Spleen (tissue), 11 donors: ENCODE results near the gene SLC7A6. TPM values are rescaled to one million over a fixed set of nuclear protein-coding genes. Genes with fewer than 3 reads are reported as not detected.

Experiments used
- DNase-seq: peaks from one replicate; pipeline ENCODE4 v3.0.0-alpha.2; 2020
- H3K27ac ChIP-seq, 8 donors: fragments of 200-600 bp; sonication (generic) in 7 of 8; 1 replicate in 4 of 8; 2 replicates in 4 of 8; pipeline versions ENCODE4 v1.5.0 to v1.8.0; 2016 to 2021; ENCODE audit warnings: inconsistent platforms in 4 of 8, mild to moderate bottlenecking in 4 of 8, moderate library complexity in 1 of 8
- H3K27me3 ChIP-seq, 7 donors: fragments of 200-600 bp; sonication (generic) in 6 of 7; replicated peaks in 1 of 7; 1 replicate in 4 of 7; 2 replicates in 3 of 7; pipeline versions ENCODE4 v1.5.0 to v1.8.0; 2016 to 2021; ENCODE audit warnings: inconsistent platforms in 3 of 7, mild to moderate bottlenecking in 1 of 7
- H3K36me3 ChIP-seq, 6 donors: fragments of 200-600 bp; sonication (generic) in 5 of 6; 1 replicate in 4 of 6; 2 replicates in 2 of 6; pipeline versions ENCODE4 v1.5.0 to v1.8.0; 2016 to 2021; ENCODE audit warnings: inconsistent platforms in 2 of 6
- H3K4me1 ChIP-seq, 6 donors: fragments of 200-600 bp; sonication (generic) in 5 of 6; 1 replicate in 3 of 6; 2 replicates in 3 of 6; pipeline versions ENCODE4 v1.5.0 to v1.8.0; 2016 to 2021; ENCODE audit warnings: inconsistent platforms in 3 of 6
- H3K4me3 ChIP-seq, 8 donors: fragments of 200-600 bp; sonication (generic) in 7 of 8; 1 replicate in 4 of 8; 2 replicates in 4 of 8; pipeline versions ENCODE4 v1.5.0 to v1.8.0; 2016 to 2021; ENCODE audit warnings: inconsistent platforms in 4 of 8, mild to moderate bottlenecking in 4 of 8, moderate library complexity in 2 of 8
- H3K9me3 ChIP-seq, 8 donors: fragments of 200-600 bp; sonication (generic) in 7 of 8; 1 replicate in 4 of 8; 2 replicates in 4 of 8; pipeline versions ENCODE4 v1.5.0 to v1.8.0; 2016 to 2021; ENCODE audit warnings: inconsistent platforms in 4 of 8
- POLR2A ChIP-seq, 3 donors: fragments of 450-650 bp; IDR thresholded peaks; one replicate each; pipeline ENCODE4 v1.5.1; 2017; ENCODE audit warnings: antibody characterized with exemption in 3 of 3, mild to moderate bottlenecking in 1 of 3
- POLR2AphosphoS5 ChIP-seq, 3 donors: sonication (generic); formaldehyde crosslinking; IDR thresholded peaks; one replicate each; pipeline ENCODE4 v1.5.1; 2017; ENCODE audit warnings: antibody characterized with exemption in 3 of 3
- WGBS, 5 donors: extraction: QIAGEN DNeasy Blood & Tissue Kit in 3 of 5; methylation state at CpG; one replicate each; pipeline versions ENCODE4 v1.1.5 to v1.1.7; 2013 to 2018; 5-methylcytosine and 5-hydroxymethylcytosine counted together
- intact Hi-C: fragments of 100-400 bp; cut with DNase I; formaldehyde crosslinking; loops from one replicate; pipeline ENCODE4 v1.15.0; 2023; ENCODE audit warnings: low total_unique reads
- polyA plus RNA-seq, 3 donors: library from polyadenylated mRNA; stranded (reverse); fragments of 200-250 nt; gene quantifications; one replicate each; pipeline ENCODE4 v1.2.1, GENCODE V29; 2013
- total RNA-seq, 7 donors: library from RNA; depleted of rRNA in 3 of 7; stranded (reverse); fragments of >200 nt in 3 of 7; fragmentation: NEBNext Ultra II Directional in 4 of 7; extraction: Animal tissue kit (Norgen Biotek cat#: 25700) in 4 of 7; gene quantifications; one replicate each; pipeline versions ENCODE4 v1.1.0 to v1.2.1, GENCODE V29; 2016 to 2021
- TF ChIP-seq, protein P1 (sequence below), 11 experiments: fragments of 200-600 bp in 7 of 11; fragments of 450-650 bp in 4 of 11; sonication (generic) in 4 of 11; IDR thresholded peaks in 8 of 11; conservative IDR thresholded peaks in 3 of 11; 1 replicate in 7 of 11; 2 replicates in 4 of 11; pipeline versions ENCODE4 v1.4.0 to v1.8.0; 2016 to 2021; ENCODE audit warnings: antibody characterized with exemption in 11 of 11, inconsistent platforms in 4 of 11, mild to moderate bottlenecking in 1 of 11
- donor health status: healthy with polysubstance abuse.
- donor health status: DM: no; HTN: no; CAD: no; lungs with moderate emphysema.
- donor health status: DM: no; HTN: no; CAD: no.
- donor health status: Bipolar disorder and iron deficiency.
- donor health status: healthy.
- donor health status: DM: no; HTN: no; CAD: no.
- donor health status: DM: yes; HTN: yes; CAD: no.

The SLC7A6 gene
- total and polyA plus RNA-seq, 10 donors: 9.8 to 62.8 (median 46.1) TPM

- no peaks in the 10 kb centered on the region for H3K9me3 ChIP-seq
- peaks cover 0 to 62% (median 22%) of the 10 kb centered on the region in 6 donors for H3K4me1 ChIP-seq
- no peaks in the 10 kb centered on the region for H3K27me3 ChIP-seq
- TF ChIP-seq POLR2AphosphoS5 (IDR thresholded peaks at IDR 0.05) (peak in 1 of 3 donors; percentile 49), POLR2A (IDR thresholded peaks at IDR 0.05) (no peak)
- TF ChIP-seq, protein P1, sequence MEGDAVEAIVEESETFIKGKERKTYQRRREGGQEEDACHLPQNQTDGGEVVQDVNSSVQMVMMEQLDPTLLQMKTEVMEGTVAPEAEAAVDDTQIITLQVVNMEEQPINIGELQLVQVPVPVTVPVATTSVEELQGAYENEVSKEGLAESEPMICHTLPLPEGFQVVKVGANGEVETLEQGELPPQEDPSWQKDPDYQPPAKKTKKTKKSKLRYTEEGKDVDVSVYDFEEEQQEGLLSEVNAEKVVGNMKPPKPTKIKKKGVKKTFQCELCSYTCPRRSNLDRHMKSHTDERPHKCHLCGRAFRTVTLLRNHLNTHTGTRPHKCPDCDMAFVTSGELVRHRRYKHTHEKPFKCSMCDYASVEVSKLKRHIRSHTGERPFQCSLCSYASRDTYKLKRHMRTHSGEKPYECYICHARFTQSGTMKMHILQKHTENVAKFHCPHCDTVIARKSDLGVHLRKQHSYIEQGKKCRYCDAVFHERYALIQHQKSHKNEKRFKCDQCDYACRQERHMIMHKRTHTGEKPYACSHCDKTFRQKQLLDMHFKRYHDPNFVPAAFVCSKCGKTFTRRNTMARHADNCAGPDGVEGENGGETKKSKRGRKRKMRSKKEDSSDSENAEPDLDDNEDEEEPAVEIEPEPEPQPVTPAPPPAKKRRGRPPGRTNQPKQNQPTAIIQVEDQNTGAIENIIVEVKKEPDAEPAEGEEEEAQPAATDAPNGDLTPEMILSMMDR (IDR thresholded peaks at IDR 0.05 in 8 of 11, conservative IDR thresholded peaks at IDR 0.05 in 3 of 11): no peak
- intact Hi-C loops: no loop called here
- H3K36me3 ChIP-seq: peaks cover 0 to 100% (median 86%) of the 10 kb centered on the region in 6 donors
- H3K27ac ChIP-seq: peak overlapping the region in 5 of 8 donors; percentile 4 to 58 (median 21)
- DNase-seq: no peak
- H3K4me3 ChIP-seq: no peak overlapping the region
- 65 to 78% (median 76%) methylated on average over 12 of the region's 12 CpGs for WGBS, 5 donors
Measured at GRCh38 chr16:68296291-68296690, 32.0 kb downstream of the SLC7A6 start.

DNA sequence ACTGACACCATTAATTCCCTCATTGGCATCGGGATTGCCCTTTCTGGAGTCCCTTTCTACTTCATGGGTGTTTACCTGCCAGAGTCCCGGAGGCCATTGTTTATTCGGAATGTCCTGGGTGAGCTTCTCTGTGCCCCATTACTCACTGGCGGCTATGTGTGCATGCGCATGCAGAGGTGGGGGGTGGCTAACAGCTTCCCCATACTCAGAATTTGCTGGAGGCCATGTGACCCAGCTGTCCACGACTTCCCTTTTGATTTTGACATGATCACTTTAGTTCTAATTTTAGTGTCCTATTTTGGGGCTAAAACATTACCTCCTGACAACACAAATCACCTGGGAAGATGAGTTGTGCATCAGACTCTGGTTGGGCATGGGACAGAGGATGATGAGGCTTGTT lies 32.4 kb downstream of the SLC7A6 start:
- H3K4me3 ChIP-seq: no peak overlapping the region
- peaks cover 0 to 100% (median 87%) of the 10 kb centered on the region in 6 donors for H3K36me3 ChIP-seq
- no peak for DNase-seq
- H3K4me1 ChIP-seq: peaks cover 0 to 61% (median 22%) of the 10 kb centered on the region in 6 donors
- peak overlapping the region in 5 of 8 donors; percentile 4 to 58 (median 27) for H3K27ac ChIP-seq
- H3K27me3 ChIP-seq: no peaks in the 10 kb centered on the region
- H3K9me3 ChIP-seq: no peaks in the 10 kb centered on the region
- 66 to 80% (median 72%) methylated on average over 6 of the region's 6 CpGs for WGBS, 5 donors
- TF ChIP-seq, protein P1 (IDR thresholded peaks at IDR 0.05 in 8 of 11, conservative IDR thresholded peaks at IDR 0.05 in 3 of 11): no peak
- TF ChIP-seq POLR2A (IDR thresholded peaks at IDR 0.05): no peak
- TF ChIP-seq POLR2AphosphoS5 (IDR thresholded peaks at IDR 0.05): no peak
- intact Hi-C loops: no loop called here

- peaks cover 0 to 100% (median 95%) of the 10 kb centered on the region in 6 donors for H3K36me3 ChIP-seq
- H3K27me3 ChIP-seq: no peaks in the 10 kb centered on the region
- H3K27ac ChIP-seq: peak overlapping the region in 3 of 8 donors; percentile 5 to 58 (median 37)
- WGBS, 5 donors: 73 to 83% (median 80%) methylated on average over 3 of the region's 3 CpGs
- TF ChIP-seq POLR2A (IDR thresholded peaks at IDR 0.05) (no peak), POLR2AphosphoS5 (IDR thresholded peaks at IDR 0.05) (no peak)
- TF ChIP-seq, protein P1 (IDR thresholded peaks at IDR 0.05 in 8 of 11, conservative IDR thresholded peaks at IDR 0.05 in 3 of 11): no peak
- H3K4me1 ChIP-seq: peaks cover 0 to 50% (median 16%) of the 10 kb centered on the region in 6 donors
- H3K9me3 ChIP-seq: no peaks in the 10 kb centered on the region
- DNase-seq: no peak
- no peak overlapping the region for H3K4me3 ChIP-seq
- intact Hi-C loops: no loop called here
Measured at GRCh38 chr16:68297908-68298307, 33.6 kb downstream of the SLC7A6 start.

DNA sequence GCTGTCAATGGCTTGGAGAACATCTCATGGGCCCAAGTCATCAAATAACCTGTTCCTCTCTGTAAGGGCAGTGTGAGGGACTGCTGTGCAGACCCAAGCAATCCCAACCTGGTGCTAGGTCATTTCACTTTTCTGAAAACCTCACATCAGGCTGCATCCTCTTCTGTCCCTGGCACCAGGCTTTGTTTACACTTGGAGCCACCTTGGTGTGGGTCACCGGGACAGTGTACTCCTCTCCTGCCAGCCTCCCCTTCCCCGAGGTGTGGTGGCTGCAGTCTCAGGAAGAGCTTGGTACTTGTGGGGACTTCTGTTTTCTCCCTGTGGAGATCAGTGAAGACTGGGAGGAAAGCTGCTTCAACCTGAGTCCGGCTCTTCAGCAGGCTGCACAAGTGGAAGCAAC lies 34.0 kb downstream of the SLC7A6 start:
- peaks cover 0 to 100% (median 95%) of the 10 kb centered on the region in 6 donors for H3K36me3 ChIP-seq
- H3K9me3 ChIP-seq: no peaks in the 10 kb centered on the region
- H3K27ac ChIP-seq: peak overlapping the region in 3 of 8 donors; percentile 5 to 58 (median 13)
- intact Hi-C loops: no loop called here
- 77 to 92% (median 88%) methylated on average over 3 of the region's 3 CpGs for WGBS, 5 donors
- TF ChIP-seq POLR2AphosphoS5 (IDR thresholded peaks at IDR 0.05): no peak
- TF ChIP-seq, protein P1 (IDR thresholded peaks at IDR 0.05 in 8 of 11, conservative IDR thresholded peaks at IDR 0.05 in 3 of 11): no peak
- no peak for TF ChIP-seq POLR2A (IDR thresholded peaks at IDR 0.05)
- no peak for DNase-seq
- H3K4me3 ChIP-seq: no peak overlapping the region
- H3K4me1 ChIP-seq: peaks cover 0 to 50% (median 16%) of the 10 kb centered on the region in 6 donors
- H3K27me3 ChIP-seq: no peaks in the 10 kb centered on the region
